Measurements from ENCODE around the gene EIF2D.

- no peak for TF ChIP-seq CTCF (IDR thresholded peaks at IDR 0.05)
- TF ChIP-seq POLR2AphosphoS5 (IDR thresholded peaks at IDR 0.05): no peak
- no peak for TF ChIP-seq POLR2A (IDR thresholded peaks at IDR 0.05)
- TF ChIP-seq EP300 (IDR thresholded peaks at IDR 0.05): no peak
Measured at GRCh38 chr1:206582971-206583706, 29.1 kb downstream of the EIF2D start.
